Caco-2 (cell line): Measurements from ENCODE around the gene DLGAP4. TPM values are rescaled to one million over a fixed set of nuclear protein-coding genes. Genes with fewer than 3 reads are reported as not detected.

Source experiments
- BruUV-seq: library from RNA; stranded (reverse); fragments of 400-500 nt; replicated peaks from 2 replicates; lab custom pipeline; 2021; lab: Mats Ljungman, UMichigan
- CTCF ChIA-PET: fragments of 300-600 bp; sonication (Branson Sonifier 250); formaldehyde crosslinking; loops from one replicate; lab custom pipeline; 2022; ENCODE audit warnings: antibody characterized with exemption; lab: Charles Lee
- POLR2A ChIA-PET: fragments of 300-600 bp; sonication (Branson Sonifier 250); formaldehyde crosslinking; loops from one replicate; lab custom pipeline; 2022; ENCODE audit warnings: antibody characterized with exemption; lab: Charles Lee
- DNase-seq, 2 experiments: peaks; one replicate each; pipeline versions ENCODE4 v3.0.0 to v3.0.0-alpha.2; 2020 to 2022
- H3K27me3 ChIP-seq: replicated peaks from 2 replicates; pipeline ENCODE4 v1.6.0; 2011; ENCODE audit warnings: low read length; ENCODE audit not compliant: control insufficient read depth, insufficient read depth
- H3K36me3 ChIP-seq: 2 replicates; pipeline ENCODE4 v1.5.1; 2011; ENCODE audit warnings: low read length; ENCODE audit not compliant: control insufficient read depth, insufficient read depth
- H3K4me1 ChIP-seq: fragments of 250-450 bp; sonication (Bioruptor Pico); 2 replicates; pipeline ENCODE4 v1.5.1; 2020; ENCODE audit warnings: mild to moderate bottlenecking
- H3K4me3 ChIP-seq: 2 replicates; pipeline ENCODE4 v1.5.1; 2011; ENCODE audit warnings: low read depth, mild to moderate bottlenecking, control low read depth, low read length
- H3K9me3 ChIP-seq: fragments of 250-450 bp; sonication (Bioruptor Pico); 2 replicates; pipeline ENCODE4 v1.5.1; 2020; ENCODE audit warnings: mild to moderate bottlenecking, moderate library complexity
- H3K27ac Mint-ChIP-seq: one replicate; pipeline ENCODE4 v1.8.0; 2022; ENCODE audit warnings: mixed read lengths; ENCODE audit not compliant: unreplicated experiment
- H3K27me3 Mint-ChIP-seq: one replicate; pipeline ENCODE4 v1.8.0; 2022; ENCODE audit warnings: mixed read lengths; ENCODE audit not compliant: insufficient read depth, unreplicated experiment
- H3K36me3 Mint-ChIP-seq: one replicate; pipeline ENCODE4 v1.8.0; 2022; ENCODE audit warnings: mild to moderate bottlenecking, mixed read lengths; ENCODE audit not compliant: insufficient read depth, unreplicated experiment
- H3K4me1 Mint-ChIP-seq: one replicate; pipeline ENCODE4 v1.8.0; 2022; ENCODE audit warnings: low read depth, mixed read lengths; ENCODE audit not compliant: unreplicated experiment
- H3K4me3 Mint-ChIP-seq: one replicate; pipeline ENCODE4 v1.8.0; 2022; ENCODE audit warnings: mild to moderate bottlenecking, moderate library complexity, mixed read lengths; ENCODE audit not compliant: unreplicated experiment
- H3K9me3 Mint-ChIP-seq: one replicate; pipeline ENCODE4 v1.8.0; 2022; ENCODE audit warnings: mixed read lengths; ENCODE audit not compliant: unreplicated experiment
- intact Hi-C: fragments of 100-400 bp; cut with micrococcal nuclease; formaldehyde crosslinking; loops from one replicate; pipeline ENCODE4 v1.10.0; 2022; ENCODE audit not compliant: unreplicated experiment
- total RNA-seq: library from RNA; stranded (reverse); gene quantifications from 2 replicates; pipeline ENCODE4 v1.2.3, GENCODE V29; 2022
- TF ChIP-seq, protein P1 (sequence below), 2 experiments: fragments of 200-600 bp in 1 of 2; IDR thresholded peaks; 1 replicate in 1 of 2; 2 replicates in 1 of 2; pipeline versions ENCODE4 v1.5.1 to v1.8.0; 2011 to 2022; ENCODE audit warnings: antibody characterized with exemption in 1 of 2, control low read depth in 1 of 2, inconsistent platforms in 1 of 2, low read depth in 1 of 2, low read length in 1 of 2, mild to moderate bottlenecking in 1 of 2, moderate library complexity in 1 of 2; ENCODE audit not compliant: insufficient read depth in 1 of 2, severe bottlenecking in 1 of 2, unreplicated experiment in 1 of 2

DLGAP4 gene
- total RNA-seq, 1 experiment from 2014 or later, result 122 TPM

DNA sequence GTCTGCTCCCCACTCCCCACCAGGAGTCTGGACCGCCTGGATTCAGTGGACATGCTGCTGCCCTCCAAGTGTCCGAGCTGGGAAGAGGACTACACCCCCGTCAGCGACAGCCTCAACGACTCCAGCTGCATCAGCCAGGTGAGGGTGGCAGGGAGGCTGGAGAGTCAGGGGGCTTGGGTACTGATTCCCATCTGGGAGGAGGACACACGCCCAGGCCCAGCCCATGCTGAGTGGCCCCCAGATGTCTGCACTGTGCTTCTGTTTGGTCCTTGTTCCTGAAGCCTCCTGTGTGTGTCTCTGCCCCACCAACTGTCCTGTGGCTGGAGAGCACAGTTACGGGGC is 133.6 kb downstream of the DLGAP4 start:
- no peak overlapping the region for H3K4me3 Mint-ChIP-seq
- POLR2A ChIA-PET, result no interaction called here
- CTCF ChIA-PET, result interaction anchor here (0.6 to 2.8 kb wide), 35 partner anchors 9 to 485 kb away, joined by 3 to 59 read pairs (median 4); a partner anchor contains a TSS
- Histone ChIP-seq H3K4me3 (no peak overlapping the region), H3K27me3 (no peaks in the 10 kb centered on the region), H3K9me3 (no peaks in the 10 kb centered on the region), H3K36me3 (no peaks in the 10 kb centered on the region), H3K4me1 (peaks cover 3% of the 10 kb centered on the region; the same call in 1 of the 2 replicates)
- no peaks in the 10 kb centered on the region for H3K27me3 Mint-ChIP-seq
- TF ChIP-seq, protein P1, sequence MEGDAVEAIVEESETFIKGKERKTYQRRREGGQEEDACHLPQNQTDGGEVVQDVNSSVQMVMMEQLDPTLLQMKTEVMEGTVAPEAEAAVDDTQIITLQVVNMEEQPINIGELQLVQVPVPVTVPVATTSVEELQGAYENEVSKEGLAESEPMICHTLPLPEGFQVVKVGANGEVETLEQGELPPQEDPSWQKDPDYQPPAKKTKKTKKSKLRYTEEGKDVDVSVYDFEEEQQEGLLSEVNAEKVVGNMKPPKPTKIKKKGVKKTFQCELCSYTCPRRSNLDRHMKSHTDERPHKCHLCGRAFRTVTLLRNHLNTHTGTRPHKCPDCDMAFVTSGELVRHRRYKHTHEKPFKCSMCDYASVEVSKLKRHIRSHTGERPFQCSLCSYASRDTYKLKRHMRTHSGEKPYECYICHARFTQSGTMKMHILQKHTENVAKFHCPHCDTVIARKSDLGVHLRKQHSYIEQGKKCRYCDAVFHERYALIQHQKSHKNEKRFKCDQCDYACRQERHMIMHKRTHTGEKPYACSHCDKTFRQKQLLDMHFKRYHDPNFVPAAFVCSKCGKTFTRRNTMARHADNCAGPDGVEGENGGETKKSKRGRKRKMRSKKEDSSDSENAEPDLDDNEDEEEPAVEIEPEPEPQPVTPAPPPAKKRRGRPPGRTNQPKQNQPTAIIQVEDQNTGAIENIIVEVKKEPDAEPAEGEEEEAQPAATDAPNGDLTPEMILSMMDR (IDR thresholded peaks at IDR 0.05; ENCODE audit: insufficient read depth in 1 of 2, low read depth in 1 of 2, low read length in 1 of 2, severe bottlenecking in 1 of 2, unreplicated experiment in 1 of 2), result no peak
- H3K27ac Mint-ChIP-seq, result no peak overlapping the region
- intact Hi-C loops, result loop anchor here (1.0 to 10.0 kb wide), 8 partner anchors 21 to 447 kb away; no protein-coding TSS in a partner anchor
- DNase-seq, result no peak
- no TSS peak for BruUV-seq
- H3K9me3 Mint-ChIP-seq, result no peaks in the 10 kb centered on the region
- H3K36me3 Mint-ChIP-seq, result no peaks in the 10 kb centered on the region
- H3K4me1 Mint-ChIP-seq, result peaks cover 11% of the 10 kb centered on the region

DNA sequence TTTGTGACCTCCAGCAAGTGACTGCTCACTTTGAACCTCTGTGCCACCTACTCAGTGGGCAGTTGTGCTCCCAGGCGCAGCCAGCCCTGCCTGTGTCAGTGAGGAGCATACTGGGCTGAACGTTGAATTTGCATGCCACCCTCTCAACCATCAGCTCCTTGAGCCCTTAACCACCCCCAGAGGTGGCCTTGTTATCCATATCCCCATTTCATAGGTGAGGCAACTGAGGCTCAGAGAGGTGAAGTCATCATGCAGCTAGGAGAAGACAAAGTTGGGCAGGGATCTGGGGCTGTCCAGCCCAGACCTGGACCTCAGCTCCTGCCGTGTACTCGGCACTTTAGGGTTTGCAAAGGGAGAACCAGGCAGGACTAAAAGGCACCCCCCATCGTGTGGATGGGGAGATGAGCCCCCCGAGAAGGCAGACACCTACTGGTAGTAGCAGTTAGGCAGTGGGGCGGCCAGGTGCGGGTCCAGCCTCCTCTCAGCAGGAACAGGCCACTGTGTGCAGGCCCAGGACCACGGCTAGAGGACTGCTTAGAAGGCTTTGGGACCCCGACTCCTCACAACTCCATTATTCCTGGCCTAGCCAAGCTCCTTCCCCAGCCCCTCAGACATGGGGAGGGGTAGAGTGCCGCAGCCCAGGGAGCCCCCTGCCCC is 134.4 kb downstream of the DLGAP4 start:
- H3K27ac Mint-ChIP-seq, result no peak overlapping the region
- TF ChIP-seq, protein P1 (IDR thresholded peaks at IDR 0.05; ENCODE audit: insufficient read depth in 1 of 2, low read depth in 1 of 2, low read length in 1 of 2, severe bottlenecking in 1 of 2, unreplicated experiment in 1 of 2), result no peak
- no peaks in the 10 kb centered on the region for H3K9me3 ChIP-seq
- H3K9me3 Mint-ChIP-seq, result no peaks in the 10 kb centered on the region
- no peak for DNase-seq
- no peak overlapping the region for H3K4me3 ChIP-seq
- peaks cover 3% of the 10 kb centered on the region; the same call in 1 of the 2 replicates for H3K4me1 ChIP-seq
- H3K4me1 Mint-ChIP-seq, result peaks cover 11% of the 10 kb centered on the region
- H3K27me3 Mint-ChIP-seq, result no peaks in the 10 kb centered on the region
- ChIA-PET CTCF (interaction anchor here (1.2 to 2.8 kb wide), 7 partner anchors 8 to 485 kb away, joined by 3 to 59 read pairs (median 4); no protein-coding TSS in a partner anchor), POLR2A (interaction anchor here (0.6 kb wide), 1 partner anchor 825 kb away, joined by 12 read pairs; the partner anchor contains the start of gene SPAG4)
- no peaks in the 10 kb centered on the region for H3K36me3 Mint-ChIP-seq
- intact Hi-C loops, result loop anchor here (2.0 to 10.0 kb wide), 2 partner anchors 20 to 376 kb away; no protein-coding TSS in a partner anchor
- H3K27me3 ChIP-seq, result no peaks in the 10 kb centered on the region
- no peak overlapping the region for H3K4me3 Mint-ChIP-seq
- no TSS peak for BruUV-seq
- no peaks in the 10 kb centered on the region for H3K36me3 ChIP-seq

DNA sequence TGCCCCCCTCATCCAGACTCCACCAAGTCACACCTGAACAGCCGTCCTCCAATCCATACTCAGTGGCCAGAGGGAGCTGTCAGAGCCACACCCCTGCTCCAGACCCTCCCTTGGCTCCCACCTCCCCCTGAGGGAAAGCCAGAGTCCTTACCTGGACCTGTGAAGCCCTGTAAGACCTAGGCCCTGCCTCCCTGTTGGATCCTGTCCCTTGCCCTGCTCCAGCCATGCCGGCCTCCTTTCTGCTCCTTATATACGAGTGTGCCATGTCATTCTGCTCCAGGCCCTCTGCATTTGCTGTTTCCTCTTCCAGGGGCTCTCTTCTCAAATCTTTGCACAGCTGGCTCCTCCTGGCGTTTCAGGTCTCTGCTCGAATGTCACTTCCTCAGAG is 134.9 kb downstream of the DLGAP4 start:
- H3K9me3 Mint-ChIP-seq, result no peaks in the 10 kb centered on the region
- H3K27me3 Mint-ChIP-seq, result no peaks in the 10 kb centered on the region
- TF ChIP-seq, protein P1 (IDR thresholded peaks at IDR 0.05; ENCODE audit: insufficient read depth in 1 of 2, low read depth in 1 of 2, low read length in 1 of 2, severe bottlenecking in 1 of 2, unreplicated experiment in 1 of 2), result no peak
- ChIA-PET POLR2A (interaction anchor here (0.6 kb wide), 1 partner anchor 825 kb away, joined by 12 read pairs; the partner anchor contains the start of gene SPAG4), CTCF (interaction anchor here (1.2 to 2.8 kb wide), 3 partner anchors 168 to 241 kb away, joined by 3 to 59 read pairs (median 38); no protein-coding TSS in a partner anchor)
- H3K36me3 Mint-ChIP-seq, result no peaks in the 10 kb centered on the region
- BruUV-seq, result no TSS peak
- peaks cover 11% of the 10 kb centered on the region for H3K4me1 Mint-ChIP-seq
- Histone ChIP-seq H3K4me1 (peaks cover under 1% of the 10 kb centered on the region; the same call in 1 of the 2 replicates), H3K27me3 (no peaks in the 10 kb centered on the region), H3K36me3 (no peaks in the 10 kb centered on the region), H3K4me3 (no peak overlapping the region), H3K9me3 (no peaks in the 10 kb centered on the region)
- intact Hi-C loops, result loop anchor here (2.0 to 10.0 kb wide), 2 partner anchors 20 to 376 kb away; no protein-coding TSS in a partner anchor
- DNase-seq, result no peak
- H3K27ac Mint-ChIP-seq, result no peak overlapping the region
- H3K4me3 Mint-ChIP-seq, result no peak overlapping the region
